Panc1 (cell line): ENCODE data around the gene RFX1. TPM values are rescaled to one million over a fixed set of nuclear protein-coding genes. Genes with fewer than 3 reads are reported as not detected.

Experiments
- ATAC-seq: fragments of 200-7000 bp; cut with Tn5 transposase; 2 replicates; pipeline ENCODE4 v1.9.1; 2020; ENCODE audit warnings: mild to moderate bottlenecking, moderate library complexity
- BruUV-seq: library from RNA; stranded (reverse); fragments of 400-500 nt; replicated peaks from 2 replicates; lab custom pipeline; 2021; lab: Mats Ljungman, UMichigan
- CTCF ChIA-PET: fragments of 300-600 bp; sonication (Branson Sonifier 250); formaldehyde crosslinking; loops from one replicate; lab custom pipeline; 2022; ENCODE audit warnings: antibody characterized with exemption; lab: Charles Lee
- POLR2A ChIA-PET: fragments of 300-600 bp; sonication (Branson Sonifier 250); formaldehyde crosslinking; loops from one replicate; lab custom pipeline; 2022; ENCODE audit warnings: antibody characterized with exemption; lab: Charles Lee
- DNase-seq: peaks from one replicate; pipeline ENCODE4 v3.0.0-alpha.2; 2010; ENCODE audit warnings: low read depth, low spot score
- H3K27ac ChIP-seq: 2 replicates; pipeline ENCODE4 v1.5.1; 2011; ENCODE audit warnings: mild to moderate bottlenecking, low read length, inconsistent platforms
- H3K27me3 ChIP-seq: fragments of 200-500 bp; sonication (Bioruptor generic); 2 replicates; pipeline ENCODE4 v1.6.0; 2014; ENCODE audit warnings: low read length, inconsistent platforms; ENCODE audit not compliant: control insufficient read depth, insufficient read depth
- H3K36me3 ChIP-seq: fragments of 200-500 bp; sonication (Bioruptor generic); 2 replicates; pipeline ENCODE4 v1.5.1; 2014; ENCODE audit warnings: inconsistent platforms, mild to moderate bottlenecking, low read length, moderate library complexity; ENCODE audit not compliant: control insufficient read depth, insufficient read depth
- H3K4me1 ChIP-seq: 2 replicates; pipeline ENCODE4 v1.5.1; 2011; ENCODE audit warnings: inconsistent platforms, mild to moderate bottlenecking, low read length, moderate library complexity; ENCODE audit not compliant: control insufficient read depth, insufficient read depth
- H3K4me3 ChIP-seq, 2 experiments: 2 replicates each; pipeline ENCODE4 v1.5.1; 2011 to 2012; ENCODE audit warnings: low read depth in 2 of 2, low read length in 2 of 2, mild to moderate bottlenecking in 2 of 2, inconsistent platforms in 1 of 2, moderate library complexity in 1 of 2
- H3K9me3 ChIP-seq: fragments of 200-500 bp; sonication (Bioruptor generic); 2 replicates; pipeline ENCODE4 v1.5.1; 2014; ENCODE audit warnings: low read depth, mild to moderate bottlenecking, inconsistent platforms, low read length, moderate library complexity; ENCODE audit not compliant: control insufficient read depth, insufficient read depth
- CTCF ChIP-seq: fragments of 450-650 bp; IDR thresholded peaks from 2 replicates; pipeline ENCODE4 v1.5.1; 2017; ENCODE audit warnings: mild to moderate bottlenecking
- POLR2AphosphoS5 ChIP-seq: IDR thresholded peaks from 2 replicates; pipeline ENCODE4 v1.6.1; 2012; ENCODE audit warnings: mild to moderate bottlenecking, low read depth, low read length, moderate library complexity
- REST ChIP-seq, 2 experiments: IDR thresholded peaks; 2 replicates each; pipeline ENCODE4 v1.6.1; 2011 to 2012; ENCODE audit warnings: low read depth in 2 of 2, control low read depth in 1 of 2, low read length in 1 of 2, mild to moderate bottlenecking in 1 of 2, moderate library complexity in 1 of 2; ENCODE audit not compliant: insufficient read depth in 1 of 2
- SIN3A ChIP-seq: IDR thresholded peaks from 2 replicates; pipeline ENCODE4 v1.6.1; 2012; ENCODE audit warnings: low read depth, mild to moderate bottlenecking, low read length, moderate library complexity, borderline replicate concordance; ENCODE audit not compliant: insufficient read depth
- TCF7L2 ChIP-seq: IDR thresholded peaks from 2 replicates; pipeline ENCODE4 v1.6.1; 2011; ENCODE audit warnings: mild to moderate bottlenecking, low read depth, low read length, inconsistent platforms
- in situ Hi-C: cut with HindIII; loops from 2 replicates; pipeline ENCODE4 v1.10.0; 2016; ENCODE audit warnings: low sequenced_read_pairs, low pct_unique_long_range_greater_than_20kb
- intact Hi-C: fragments of 100-400 bp; cut with micrococcal nuclease; formaldehyde crosslinking; loops from one replicate; pipeline ENCODE4 v1.10.0; 2022; ENCODE audit not compliant: unreplicated experiment
- total RNA-seq: library from RNA; stranded (reverse); gene quantifications from one replicate; pipeline ENCODE4 v1.2.1, GENCODE V29; 2021; ENCODE audit not compliant: unreplicated experiment

The RFX1 gene
- total RNA-seq, 1 experiment from 2014 or later = 15.2 TPM

DNA sequence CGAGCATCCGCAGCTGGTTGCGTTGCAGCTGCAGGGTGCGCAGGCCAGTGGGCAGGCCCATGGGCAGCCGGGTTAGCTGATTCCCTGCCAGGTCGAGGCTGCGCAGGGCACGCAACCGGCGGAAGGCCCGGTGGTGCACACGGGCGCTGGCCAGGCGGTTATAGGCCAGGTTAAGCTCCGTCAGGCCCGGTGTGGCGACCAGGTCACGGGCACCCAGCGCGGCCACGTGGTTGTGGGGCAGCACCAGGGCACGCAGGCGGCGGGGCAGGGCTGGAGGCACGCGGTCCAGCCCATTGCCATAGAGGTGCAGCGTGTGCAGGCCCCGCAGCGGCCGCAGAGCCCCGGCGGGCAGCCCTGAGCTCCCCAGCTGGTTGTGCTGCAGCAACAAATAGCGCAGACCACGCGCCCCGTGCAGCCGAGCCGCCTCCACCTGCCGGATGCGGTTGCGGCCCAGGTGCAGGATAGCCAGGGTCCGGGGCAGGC, 73.2 kb downstream of the RFX1 start:
- no TSS peak for BruUV-seq
- no peaks in the 10 kb centered on the region for H3K9me3 ChIP-seq
- H3K4me1 ChIP-seq = peaks cover 3% of the 10 kb centered on the region
- H3K4me3 ChIP-seq = no peak overlapping the region
- ChIA-PET POLR2A (no interaction called here), CTCF (interaction anchor here (0.5 kb wide), 1 partner anchor 17 kb away, joined by 8 read pairs; no protein-coding TSS in a partner anchor)
- no peaks in the 10 kb centered on the region for H3K36me3 ChIP-seq
- intact Hi-C loops = no loop called here
- no peaks in the 10 kb centered on the region for H3K27me3 ChIP-seq
- in situ Hi-C loops = no loop called here
- DNase-seq = no peak
- no peak overlapping the region for H3K27ac ChIP-seq
- TF ChIP-seq REST (IDR thresholded peaks at IDR 0.05; ENCODE audit: insufficient read depth in 1 of 2, low read depth in 2 of 2, low read length in 1 of 2) = no peak
- TF ChIP-seq CTCF = no peak
- TF ChIP-seq SIN3A = no peak
- no peak for TF ChIP-seq POLR2AphosphoS5
- TF ChIP-seq TCF7L2 = no peak
- ATAC-seq = no peak

DNA sequence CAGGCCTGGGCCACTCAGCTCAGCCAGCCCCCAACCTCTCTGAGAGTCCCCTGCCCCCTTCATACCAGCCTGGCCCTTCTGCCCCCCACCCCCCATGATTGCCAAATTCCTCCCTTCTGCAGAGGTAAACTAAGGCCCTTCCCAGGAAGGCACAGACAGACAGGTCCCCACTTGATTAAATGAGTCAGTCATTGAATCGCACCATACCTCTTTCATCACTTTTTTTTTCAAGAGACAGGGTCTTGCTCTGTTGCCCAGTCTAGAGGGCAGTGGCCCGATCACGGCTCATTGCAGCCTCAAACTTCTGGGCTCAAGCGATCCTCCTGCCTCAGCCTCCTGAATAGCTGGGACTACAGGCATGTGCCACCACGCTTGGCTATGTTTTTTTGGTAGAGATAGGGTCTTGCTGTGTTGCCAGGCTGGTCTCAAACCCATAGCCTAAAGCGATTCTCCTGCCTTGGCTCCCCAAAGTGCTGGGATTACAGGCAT, 73.9 kb downstream of the RFX1 start:
- in situ Hi-C loops = no loop called here
- BruUV-seq = no TSS peak
- intact Hi-C loops = no loop called here
- H3K27me3 ChIP-seq = no peaks in the 10 kb centered on the region
- no peak overlapping the region for H3K4me3 ChIP-seq
- ATAC-seq = no peak
- no peak for DNase-seq
- no peaks in the 10 kb centered on the region for H3K9me3 ChIP-seq
- no peaks in the 10 kb centered on the region for H3K36me3 ChIP-seq
- TF ChIP-seq TCF7L2 (no peak), POLR2AphosphoS5 (no peak), SIN3A (no peak), REST (IDR thresholded peaks at IDR 0.05; ENCODE audit: insufficient read depth in 1 of 2, low read depth in 2 of 2, low read length in 1 of 2) (no peak), CTCF (no peak)
- no peaks in the 10 kb centered on the region; the same call in none of the 2 replicates for H3K4me1 ChIP-seq
- ChIA-PET POLR2A (no interaction called here), CTCF (no interaction called here)
- H3K27ac ChIP-seq = no peak overlapping the region
